ENCODE measurements around the gene FOXJ1.

The FOXJ1 gene

GRCh38 chr17:76171706-76172105 is 30.7 kb upstream of the FOXJ1 start:
- no peak for TF ChIP-seq CTCF (IDR thresholded peaks at IDR 0.05; ENCODE audit: low read depth, low read length)
- H3K4me3 ChIP-seq (ENCODE audit: low read depth, low read length) = no peak overlapping the region
- in situ Hi-C loops (cut with HindIII; ENCODE audit: low sequenced_read_pairs) = no loop called here
- DNase-seq (ENCODE audit: low read depth, low spot score) = no peak

GRCh38 chr17:76170114-76170513 is 29.1 kb upstream of the FOXJ1 start:
- in situ Hi-C loops (cut with HindIII; ENCODE audit: low sequenced_read_pairs) = no loop called here
- DNase-seq (ENCODE audit: low read depth, low spot score) = no peak
- H3K4me3 ChIP-seq (ENCODE audit: low read depth, low read length) = no peak overlapping the region
- no peak for TF ChIP-seq CTCF (IDR thresholded peaks at IDR 0.05; ENCODE audit: low read depth, low read length)

- DNase-seq (ENCODE audit: low read depth, low spot score) = no peak
- TF ChIP-seq CTCF (IDR thresholded peaks at IDR 0.05; ENCODE audit: low read depth, low read length) = no peak
- no peak overlapping the region for H3K4me3 ChIP-seq (ENCODE audit: low read depth, low read length)
- in situ Hi-C loops (cut with HindIII; ENCODE audit: low sequenced_read_pairs) = no loop called here
Measured at GRCh38 chr17:76166906-76167305, 25.9 kb upstream of the FOXJ1 start.

- peak; percentile 44 for DNase-seq (ENCODE audit: low read depth, low spot score)
- in situ Hi-C loops (cut with HindIII; ENCODE audit: low sequenced_read_pairs) = no loop called here
- H3K4me3 ChIP-seq (ENCODE audit: low read depth, low read length) = no peak overlapping the region
Measured at GRCh38 chr17:76166168-76166567, 25.1 kb upstream of the FOXJ1 start.

GRCh38 chr17:76164331-76164730 is 23.3 kb upstream of the FOXJ1 start:
- H3K4me3 ChIP-seq (ENCODE audit: low read depth, low read length) = no peak overlapping the region
- DNase-seq (ENCODE audit: low read depth, low spot score) = no peak
- TF ChIP-seq CTCF (IDR thresholded peaks at IDR 0.05; ENCODE audit: low read depth, low read length) = no peak

More at GRCh38 chr17:76166168-76166567, 25.1 kb upstream of the FOXJ1 start:
- TF ChIP-seq CTCF (IDR thresholded peaks at IDR 0.05; ENCODE audit: low read depth, low read length) = no peak

GRCh38 chr17:76163919-76164318 is 22.9 kb upstream of the FOXJ1 start:
- no peak overlapping the region for H3K4me3 ChIP-seq (ENCODE audit: low read depth, low read length)
- in situ Hi-C loops (cut with HindIII; ENCODE audit: low sequenced_read_pairs) = no loop called here
- no peak for DNase-seq (ENCODE audit: low read depth, low spot score)
- no peak for TF ChIP-seq CTCF (IDR thresholded peaks at IDR 0.05; ENCODE audit: low read depth, low read length)

More at GRCh38 chr17:76164331-76164730, 23.3 kb upstream of the FOXJ1 start:
- in situ Hi-C loops (cut with HindIII; ENCODE audit: low sequenced_read_pairs) = no loop called here
